SK-N-SH treated with all-trans-retinoic acid at 6 μM for 48 hours (cell line): ENCODE data around the gene GPAT2.
"Not testable (repeated sequence)": the region's sequence is repeated elsewhere in the genome, so short reads cannot be mapped to it uniquely, and the experiment has no call there.

Experiments
- ATAC-seq: fragments of 200-7000 bp; cut with Tn5 transposase; 3 replicates; pipeline ENCODE4 v1.9.1; 2020; ENCODE audit warnings: mild to moderate bottlenecking, moderate library complexity

Gene GPAT2

GRCh38 chr2:96006248-96006647, 28.5 kb downstream of the GPAT2 start:
- ATAC-seq: not testable (repeated sequence)

- ATAC-seq: peak; percentile 77
Observed at GRCh38 chr2:95992520-95993272, 42.0 kb downstream of the GPAT2 start.

- ATAC-seq: peak; percentile 82
Observed at GRCh38 chr2:95992102-95992501, 42.6 kb downstream of the GPAT2 start.

- peak; percentile 93 for ATAC-seq
Observed at GRCh38 chr2:95991351-95992094, 43.2 kb downstream of the GPAT2 start, which contains the start of gene ANKRD36C. TSS of gene ANKRD36C (minus strand) at chr2:95991824. CDS start at chr2:95991708, 116 bp downstream.

- ATAC-seq: not testable (repeated sequence)
Observed at GRCh38 chr2:95990884-95991283, 43.8 kb downstream of the GPAT2 start.
